Cardiac muscle cell (in vitro differentiated cells and primary cell): Measurements from ENCODE around the gene SERPIND1. TPM values are rescaled to one million over a fixed set of nuclear protein-coding genes. Genes with fewer than 3 reads are reported as not detected.

Source experiments
- DNase-seq, 2 donors: peaks; one replicate each; pipeline versions ENCODE4 v3.0.0 to v3.0.0-alpha.2; 2010 to 2017; ENCODE audit warnings: low read depth in 1 of 2, low spot score in 1 of 2
- H3K27ac ChIP-seq: fragments of 200-600 bp; sonication (generic); 2 replicates; pipeline ENCODE4 v1.5.1; 2016
- H3K27me3 ChIP-seq: fragments of 200-600 bp; sonication (generic); 2 replicates; pipeline ENCODE4 v1.6.0; 2016; ENCODE audit warnings: control low read depth
- H3K36me3 ChIP-seq: fragments of 200-600 bp; sonication (generic); 2 replicates; pipeline ENCODE4 v1.5.1; 2016; ENCODE audit warnings: control low read depth
- H3K4me1 ChIP-seq: fragments of 200-600 bp; sonication (generic); 2 replicates; pipeline ENCODE4 v1.8.1; 2017; ENCODE audit warnings: low read depth, mild to moderate bottlenecking, mixed run types
- H3K4me3 ChIP-seq: fragments of 200-600 bp; sonication (generic); 2 replicates; pipeline ENCODE4 v1.5.1; 2016; ENCODE audit warnings: mild to moderate bottlenecking
- H3K9me3 ChIP-seq: fragments of 200-600 bp; sonication (generic); 2 replicates; pipeline ENCODE4 v1.5.1; 2017; ENCODE audit warnings: low read depth, mild to moderate bottlenecking, control low read depth
- CTCF ChIP-seq: IDR thresholded peaks from 2 replicates; pipeline ENCODE4 v1.5.1; 2012; ENCODE audit warnings: low read depth, mild to moderate bottlenecking, low read length
- polyA plus RNA-seq: library from polyadenylated mRNA; unstranded; fragments of >200 nt; fragmentation: Nextera tagmentation; extraction: Ambion mirVana; gene quantifications from 2 replicates; pipeline ENCODE4 v1.2.1, GENCODE V29; 2016
- total RNA-seq: library from RNA; depleted of rRNA; stranded (reverse); fragments of >200 nt; gene quantifications from 2 replicates; pipeline ENCODE4 v1.2.3, GENCODE V29; 2016

Gene SERPIND1
- total and polyA plus RNA-seq, 2 experiments from 2014 or later, result 0.94 to 1.3 TPM

- peaks cover 22% of the 10 kb centered on the region for H3K4me1 ChIP-seq
- no peak overlapping the region for H3K4me3 ChIP-seq
- TF ChIP-seq CTCF, result no peak
- peaks cover 4% of the 10 kb centered on the region for H3K36me3 ChIP-seq
- no peak for DNase-seq
- H3K9me3 ChIP-seq, result no peaks in the 10 kb centered on the region
- H3K27me3 ChIP-seq, result no peaks in the 10 kb centered on the region
- peak overlapping the region; percentile 14 for H3K27ac ChIP-seq
These were observed 28.8 kb upstream of the SERPIND1 start for GRCh38 chr22:20745119-20745518.

DNA sequence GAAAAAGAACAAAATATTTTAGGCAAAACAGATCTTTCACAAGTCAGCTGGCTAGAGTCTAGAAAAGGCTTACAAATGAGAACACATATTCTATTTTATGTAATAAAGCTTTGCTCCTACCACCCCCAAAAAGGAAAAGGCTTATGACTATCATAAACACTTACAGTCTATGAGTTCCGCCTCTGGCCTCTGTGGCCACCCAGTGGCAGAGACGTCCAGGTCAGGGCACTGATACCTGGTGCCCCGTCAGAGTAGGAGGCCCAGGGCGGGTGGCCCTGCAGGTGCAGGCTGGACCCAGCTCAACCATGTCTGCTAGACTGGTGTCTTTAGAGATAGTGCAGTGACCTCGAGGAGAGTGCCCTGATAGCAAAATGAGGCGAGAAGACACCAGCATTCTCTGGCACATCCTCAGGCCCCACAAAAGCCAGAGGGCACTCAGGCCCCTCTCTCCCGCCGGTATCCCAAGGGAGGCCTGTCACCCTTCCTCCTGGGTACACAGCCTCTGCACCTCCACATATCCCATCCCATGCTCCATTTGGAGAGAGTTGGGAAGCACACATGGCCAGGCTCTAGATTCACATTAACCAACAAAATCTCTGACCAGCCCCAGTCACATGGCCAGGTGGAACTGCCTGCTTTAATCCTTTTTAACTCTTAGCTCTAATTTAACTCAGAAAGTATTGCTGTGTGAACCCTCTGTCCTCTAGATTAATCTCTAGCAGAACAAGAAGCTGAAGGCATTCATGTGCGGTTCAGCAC, 27.3 kb upstream of the SERPIND1 start:
- Histone ChIP-seq H3K36me3 (no peaks in the 10 kb centered on the region), H3K9me3 (no peaks in the 10 kb centered on the region), H3K4me3 (no peak overlapping the region), H3K27ac (no peak overlapping the region), H3K4me1 (peaks cover 27% of the 10 kb centered on the region), H3K27me3 (no peaks in the 10 kb centered on the region)
- no peak for DNase-seq
- no peak for TF ChIP-seq CTCF

- H3K36me3 ChIP-seq, result no peaks in the 10 kb centered on the region
- no peak overlapping the region for H3K27ac ChIP-seq
These were observed 26.7 kb upstream of the SERPIND1 start for GRCh38 chr22:20747223-20747622.

DNA sequence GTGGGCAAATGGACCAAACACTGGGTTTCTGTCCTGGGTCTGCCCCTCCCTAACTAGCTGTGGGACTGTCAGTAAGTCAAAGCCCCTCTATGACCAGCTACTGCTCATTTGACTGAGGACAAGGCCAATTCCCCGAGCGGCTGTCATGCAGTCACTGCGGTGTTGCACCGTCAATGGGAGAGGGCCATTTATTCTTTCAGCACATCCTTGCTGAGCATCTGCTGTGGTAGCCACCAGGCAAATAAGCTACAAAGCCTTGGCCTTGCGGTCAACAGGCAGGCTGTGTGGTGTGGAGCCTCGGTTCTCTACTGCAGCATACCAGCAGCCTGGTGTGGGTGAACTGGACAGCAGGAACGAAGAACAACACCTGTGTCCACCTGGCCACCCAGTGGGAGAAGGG, 25.8 kb upstream of the SERPIND1 start:
- peaks cover 27% of the 10 kb centered on the region for H3K4me1 ChIP-seq
- no peak for TF ChIP-seq CTCF
- no peak for DNase-seq
- no peaks in the 10 kb centered on the region for H3K9me3 ChIP-seq
- no peak overlapping the region for H3K4me3 ChIP-seq
- H3K27me3 ChIP-seq, result no peaks in the 10 kb centered on the region
- no peaks in the 10 kb centered on the region for H3K36me3 ChIP-seq
- peak overlapping the region; percentile 98 for H3K27ac ChIP-seq

More at GRCh38 chr22:20747223-20747622, 26.7 kb upstream of the SERPIND1 start:
- peaks cover 27% of the 10 kb centered on the region for H3K4me1 ChIP-seq
- no peak for DNase-seq
- H3K27me3 ChIP-seq, result no peaks in the 10 kb centered on the region
- TF ChIP-seq CTCF, result no peak
- no peak overlapping the region for H3K4me3 ChIP-seq
- H3K9me3 ChIP-seq, result no peaks in the 10 kb centered on the region

GRCh38 chr22:20748731-20749428, 25.0 kb upstream of the SERPIND1 start:
- no peaks in the 10 kb centered on the region for H3K27me3 ChIP-seq
- peak overlapping the region; percentile 98 for H3K27ac ChIP-seq
- H3K36me3 ChIP-seq, result no peaks in the 10 kb centered on the region
- no peak overlapping the region for H3K4me3 ChIP-seq
- H3K9me3 ChIP-seq, result no peaks in the 10 kb centered on the region
- H3K4me1 ChIP-seq, result peaks cover 27% of the 10 kb centered on the region
- TF ChIP-seq CTCF, result no peak
- DNase-seq, result peak; percentile 13 to 53
